HCT116 (cell line): ENCODE data around the gene PGLYRP4. TPM values are rescaled to one million over a fixed set of nuclear protein-coding genes. Genes with fewer than 3 reads are reported as not detected.

ENCODE experiments used
- ATAC-seq: fragments of 200-7000 bp; cut with Tn5 transposase; 2 replicates; pipeline ENCODE4 v1.9.1; 2020; ENCODE audit warnings: mild to moderate bottlenecking, moderate library complexity
- BruUV-seq: library from RNA; stranded (reverse); fragments of 400-500 nt; replicated peaks from 2 replicates; lab custom pipeline; 2021; lab: Mats Ljungman, UMichigan
- CTCF ChIA-PET: fragments of 300-600 bp; sonication (Branson Sonifier 250); formaldehyde crosslinking; loops from one replicate; lab custom pipeline; 2021; ENCODE audit warnings: antibody characterized with exemption; lab: Charles Lee
- POLR2A ChIA-PET: fragments of 300-600, 350-600 bp; sonication (Branson Sonifier 250); formaldehyde crosslinking; loops from one replicate; lab custom pipeline; 2021; ENCODE audit warnings: antibody characterized with exemption; lab: Charles Lee
- RAD21 ChIA-PET, 2 experiments: fragments of 300-600 bp; sonication (Branson Sonifier 250); formaldehyde crosslinking; loops; one replicate each; lab custom pipeline; 2023; ENCODE audit warnings: low total read pairs in 2 of 2; ENCODE audit not compliant: uncharacterized antibody in 2 of 2, unreplicated experiment in 2 of 2, low non-redundant PET in 1 of 2; lab: Charles Lee
- DNase-seq: peaks from one replicate; pipeline ENCODE4 v3.0.0-alpha.2; 2010; ENCODE audit warnings: low read depth, low spot score
- H2AFZ ChIP-seq: fragments of 200-600 bp; shearing (Covaris generic), sonication (generic); 2 replicates; pipeline ENCODE4 v1.6.1; 2017; ENCODE audit warnings: low read depth, mixed run types, mixed read lengths, antibody characterized with exemption, low read length; ENCODE audit not compliant: poor library complexity, severe bottlenecking
- H3K27ac ChIP-seq: 2 replicates; pipeline ENCODE4 v1.5.1; 2012; ENCODE audit warnings: low read depth, low read length
- H3K27me3 ChIP-seq: fragments of 200-600 bp; sonication (generic); 2 replicates; pipeline ENCODE4 v1.6.1; 2016; ENCODE audit warnings: mixed run types, low read length, mixed read lengths; ENCODE audit not compliant: insufficient read depth
- H3K36me3 ChIP-seq, 2 experiments: fragments of 200-500 bp in 1 of 2; fragments of 200-600 bp in 1 of 2; sonication (Bioruptor generic) in 1 of 2; sonication (generic) in 1 of 2; 2 replicates each; pipeline versions ENCODE4 v1.5.1 to v1.6.1; 2014 to 2016; ENCODE audit warnings: low read length in 2 of 2, inconsistent platforms in 1 of 2, mixed read lengths in 1 of 2, mixed run types in 1 of 2; ENCODE audit not compliant: insufficient read depth in 2 of 2, control insufficient read depth in 1 of 2
- H3K4me1 ChIP-seq, 2 experiments: fragments of 200-600 bp in 1 of 2; sonication (generic) in 1 of 2; 2 replicates each; pipeline versions ENCODE4 v1.5.1 to v1.6.1; 2012 to 2017; ENCODE audit warnings: low read length in 2 of 2, inconsistent platforms in 1 of 2, mild to moderate bottlenecking in 1 of 2, mixed read lengths in 1 of 2, mixed run types in 1 of 2, moderate library complexity in 1 of 2; ENCODE audit not compliant: insufficient read depth in 2 of 2, control insufficient read depth in 1 of 2
- H3K4me2 ChIP-seq: fragments of 200-600 bp; sonication (generic); 2 replicates; pipeline ENCODE4 v1.6.1; 2017; ENCODE audit warnings: mixed run types, low read length, mixed read lengths
- H3K4me3 ChIP-seq, 2 experiments: fragments of 200-600 bp in 1 of 2; sonication (generic) in 1 of 2; replicated peaks in 1 of 2; 2 replicates each; pipeline ENCODE4 v1.5.1; 2011 to 2016; ENCODE audit warnings: low read length in 2 of 2, control low read depth in 1 of 2, low read depth in 1 of 2, mild to moderate bottlenecking in 1 of 2, mixed read lengths in 1 of 2, mixed run types in 1 of 2
- H3K79me2 ChIP-seq: fragments of 200-600 bp; sonication (generic); 2 replicates; pipeline ENCODE4 v1.6.1; 2017; ENCODE audit warnings: mild to moderate bottlenecking, mixed run types, low read length, moderate library complexity, mixed read lengths; ENCODE audit not compliant: insufficient read depth
- H3K9ac ChIP-seq: fragments of 200-600 bp; sonication (generic); 2 replicates; pipeline ENCODE4 v1.6.1; 2016; ENCODE audit warnings: low read length, mixed read lengths
- H3K9me2 ChIP-seq: fragments of 200-600 bp; sonication (generic), shearing (Covaris generic); 2 replicates; pipeline ENCODE4 v1.6.1; 2017; ENCODE audit warnings: mixed run types, mild to moderate bottlenecking, moderate library complexity; ENCODE audit not compliant: insufficient read depth
- H3K9me3 ChIP-seq, 2 experiments: fragments of 200-500 bp in 1 of 2; fragments of 200-600 bp in 1 of 2; sonication (Bioruptor generic) in 1 of 2; sonication (generic) in 1 of 2; 2 replicates each; pipeline ENCODE4 v1.6.1; 2014 to 2017; ENCODE audit warnings: low read length in 2 of 2, mixed read lengths in 2 of 2, inconsistent platforms in 1 of 2, low read depth in 1 of 2, mild to moderate bottlenecking in 1 of 2, mixed run types in 1 of 2, moderate library complexity in 1 of 2; ENCODE audit not compliant: control insufficient read depth in 1 of 2, insufficient read depth in 1 of 2
- H4K20me1 ChIP-seq: fragments of 200-600 bp; sonication (generic), shearing (Covaris generic); 2 replicates; pipeline ENCODE4 v1.6.1; 2017; ENCODE audit warnings: mixed run types, mild to moderate bottlenecking, moderate library complexity; ENCODE audit not compliant: insufficient read depth
- CBX3 ChIP-seq: IDR thresholded peaks from 2 replicates; pipeline ENCODE4 v1.6.1; 2012; ENCODE audit warnings: low read depth
- FOSL1 ChIP-seq: IDR thresholded peaks from 2 replicates; pipeline ENCODE4 v1.6.1; 2012; ENCODE audit warnings: low read depth
- JUND ChIP-seq: IDR thresholded peaks from 2 replicates; pipeline ENCODE4 v1.6.1; 2012
- RAD21 ChIP-seq: IDR thresholded peaks from 2 replicates; pipeline ENCODE4 v1.6.1; 2012; ENCODE audit warnings: low read depth, mild to moderate bottlenecking
- SIN3A ChIP-seq: IDR thresholded peaks from 2 replicates; pipeline ENCODE4 v1.6.1; 2012; ENCODE audit warnings: low read depth
- SP1 ChIP-seq: IDR thresholded peaks from 2 replicates; pipeline ENCODE4 v1.6.1; 2012; ENCODE audit warnings: low read depth
- YY1 ChIP-seq: IDR thresholded peaks from 2 replicates; pipeline ENCODE4 v1.6.1; 2011; ENCODE audit warnings: low read length, low read depth, moderate library complexity, mild to moderate bottlenecking; ENCODE audit not compliant: insufficient replicate concordance; ENCODE audit errors: extremely low read depth
- intact Hi-C: fragments of 100-400 bp; cut with micrococcal nuclease; formaldehyde crosslinking; loops from 2 replicates; pipeline ENCODE4 v1.10.0; 2022
- total RNA-seq: library from RNA; stranded (reverse); gene quantifications from one replicate; pipeline ENCODE4 v1.2.1, GENCODE V29; 2021; ENCODE audit not compliant: unreplicated experiment
- TF ChIP-seq, protein P1 (sequence below): IDR thresholded peaks from 2 replicates; pipeline ENCODE4 v1.6.1; 2012
- TF ChIP-seq, protein P2 (sequence below): IDR thresholded peaks from 2 replicates; pipeline ENCODE4 v1.6.1; 2012; ENCODE audit warnings: low read depth

The PGLYRP4 gene
- total RNA-seq, 1 experiment from 2014 or later: not detected

DNA sequence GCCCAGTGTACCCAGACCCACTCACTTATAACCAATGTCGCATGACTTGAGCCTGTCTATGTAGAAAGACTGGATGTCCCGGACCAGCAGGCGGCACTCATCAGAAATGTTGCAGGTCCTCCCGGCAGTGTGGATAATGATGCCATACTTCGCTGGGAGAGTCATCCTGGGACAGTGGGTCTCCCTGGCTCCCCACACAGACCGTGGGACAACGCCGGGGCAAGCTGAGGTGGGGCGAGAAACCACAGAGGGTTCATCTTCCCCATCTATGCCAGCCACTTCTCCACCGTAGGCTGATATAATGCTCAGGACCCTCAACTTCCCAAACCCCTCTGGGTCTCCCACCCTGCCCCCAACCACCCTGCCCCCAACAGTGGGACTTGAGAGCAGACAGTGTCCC is 8.3 kb downstream of the PGLYRP4 start:
- H3K4me1 ChIP-seq: no peaks in the 10 kb centered on the region
- H2AFZ ChIP-seq: no peak overlapping the region
- no peaks in the 10 kb centered on the region for H3K79me2 ChIP-seq
- H3K4me3 ChIP-seq: no peak overlapping the region
- BruUV-seq: no TSS peak
- H4K20me1 ChIP-seq: no peaks in the 10 kb centered on the region
- RAD21 ChIA-PET: no interaction called here
- ATAC-seq: no peak
- intact Hi-C loops: no loop called here
- no peak overlapping the region for H3K27ac ChIP-seq
- DNase-seq: no peak
- peaks cover 27% of the 10 kb centered on the region for H3K27me3 ChIP-seq
- POLR2A ChIA-PET: no interaction called here
- no peaks in the 10 kb centered on the region for H3K9me3 ChIP-seq
- H3K9ac ChIP-seq: no peak overlapping the region
- CTCF ChIA-PET: no interaction called here
- no peak overlapping the region for H3K4me2 ChIP-seq
- no peak for TF ChIP-seq JUND
- no peak for TF ChIP-seq RAD21
- TF ChIP-seq SIN3A: no peak
- no peaks in the 10 kb centered on the region for H3K36me3 ChIP-seq
- no peaks in the 10 kb centered on the region for H3K9me2 ChIP-seq

DNA sequence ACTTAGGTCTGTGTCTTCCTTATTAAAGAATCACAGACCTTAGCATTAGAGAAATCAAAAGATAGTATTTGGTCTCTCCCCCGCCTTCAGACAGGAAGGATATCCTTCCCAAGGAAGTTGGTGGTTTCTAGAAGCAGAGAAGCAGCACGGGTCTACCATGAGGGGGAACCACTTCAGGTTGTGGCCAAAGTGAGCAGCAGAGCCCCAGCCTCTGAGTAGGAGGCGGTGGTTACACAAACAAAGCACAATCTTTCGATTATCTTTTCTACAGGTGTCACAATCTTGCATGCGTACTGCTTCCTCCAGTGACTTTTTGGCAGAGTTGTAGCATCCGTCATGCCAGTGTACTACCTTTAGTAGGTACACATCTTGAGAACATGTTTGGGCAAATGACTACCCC is 8.8 kb downstream of the PGLYRP4 start:
- no peak overlapping the region for H3K9ac ChIP-seq
- no peaks in the 10 kb centered on the region for H3K9me3 ChIP-seq
- H3K4me1 ChIP-seq: no peaks in the 10 kb centered on the region
- H3K4me3 ChIP-seq: no peak overlapping the region
- TF ChIP-seq SP1: no peak
- TF ChIP-seq FOSL1: no peak
- TF ChIP-seq, protein P1, sequence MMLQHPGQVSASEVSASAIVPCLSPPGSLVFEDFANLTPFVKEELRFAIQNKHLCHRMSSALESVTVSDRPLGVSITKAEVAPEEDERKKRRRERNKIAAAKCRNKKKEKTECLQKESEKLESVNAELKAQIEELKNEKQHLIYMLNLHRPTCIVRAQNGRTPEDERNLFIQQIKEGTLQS: no peak
- TF ChIP-seq, protein P2, sequence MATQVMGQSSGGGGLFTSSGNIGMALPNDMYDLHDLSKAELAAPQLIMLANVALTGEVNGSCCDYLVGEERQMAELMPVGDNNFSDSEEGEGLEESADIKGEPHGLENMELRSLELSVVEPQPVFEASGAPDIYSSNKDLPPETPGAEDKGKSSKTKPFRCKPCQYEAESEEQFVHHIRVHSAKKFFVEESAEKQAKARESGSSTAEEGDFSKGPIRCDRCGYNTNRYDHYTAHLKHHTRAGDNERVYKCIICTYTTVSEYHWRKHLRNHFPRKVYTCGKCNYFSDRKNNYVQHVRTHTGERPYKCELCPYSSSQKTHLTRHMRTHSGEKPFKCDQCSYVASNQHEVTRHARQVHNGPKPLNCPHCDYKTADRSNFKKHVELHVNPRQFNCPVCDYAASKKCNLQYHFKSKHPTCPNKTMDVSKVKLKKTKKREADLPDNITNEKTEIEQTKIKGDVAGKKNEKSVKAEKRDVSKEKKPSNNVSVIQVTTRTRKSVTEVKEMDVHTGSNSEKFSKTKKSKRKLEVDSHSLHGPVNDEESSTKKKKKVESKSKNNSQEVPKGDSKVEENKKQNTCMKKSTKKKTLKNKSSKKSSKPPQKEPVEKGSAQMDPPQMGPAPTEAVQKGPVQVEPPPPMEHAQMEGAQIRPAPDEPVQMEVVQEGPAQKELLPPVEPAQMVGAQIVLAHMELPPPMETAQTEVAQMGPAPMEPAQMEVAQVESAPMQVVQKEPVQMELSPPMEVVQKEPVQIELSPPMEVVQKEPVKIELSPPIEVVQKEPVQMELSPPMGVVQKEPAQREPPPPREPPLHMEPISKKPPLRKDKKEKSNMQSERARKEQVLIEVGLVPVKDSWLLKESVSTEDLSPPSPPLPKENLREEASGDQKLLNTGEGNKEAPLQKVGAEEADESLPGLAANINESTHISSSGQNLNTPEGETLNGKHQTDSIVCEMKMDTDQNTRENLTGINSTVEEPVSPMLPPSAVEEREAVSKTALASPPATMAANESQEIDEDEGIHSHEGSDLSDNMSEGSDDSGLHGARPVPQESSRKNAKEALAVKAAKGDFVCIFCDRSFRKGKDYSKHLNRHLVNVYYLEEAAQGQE: no peak
- TF ChIP-seq RAD21: no peak
- TF ChIP-seq CBX3: no peak
- no peak for TF ChIP-seq YY1
- H3K79me2 ChIP-seq: no peaks in the 10 kb centered on the region
- intact Hi-C loops: no loop called here
- no peak overlapping the region for H3K4me2 ChIP-seq
- H2AFZ ChIP-seq: no peak overlapping the region
- DNase-seq: no peak
- no peak for ATAC-seq
- no TSS peak for BruUV-seq
- no peaks in the 10 kb centered on the region for H3K36me3 ChIP-seq
- peaks cover 27% of the 10 kb centered on the region for H3K27me3 ChIP-seq
- H3K9me2 ChIP-seq: no peaks in the 10 kb centered on the region
- H4K20me1 ChIP-seq: no peaks in the 10 kb centered on the region
- no peak overlapping the region for H3K27ac ChIP-seq
- RAD21 ChIA-PET: no interaction called here
- CTCF ChIA-PET: no interaction called here
- POLR2A ChIA-PET: no interaction called here
